A549 treated with dexamethasone at 1 μM for 4 hours (cell line): ENCODE measurements around the gene IFI16. TPM values are rescaled to one million over a fixed set of nuclear protein-coding genes. Genes with fewer than 3 reads are reported as not detected.

Experiments
- total RNA-seq: library from RNA; stranded (reverse); fragments of 200-300 nt; extraction: Qiagen RNA extraction; gene quantifications from 5 replicates; pipeline ENCODE4 v1.2.3, GENCODE V29; 2022

The IFI16 gene
- 2.4 to 3.3 TPM (median 3.0 TPM) in 5 replicates for total RNA-seq

GRCh38 chr1:159009704-159010361 lies at the start of gene IFI16:
IFI16 (plus strand) TSS chr1:159009907; CDS start chr1:159014681, 4,774 bp downstream.

GRCh38 chr1:159076438-159077119 lies 66.9 kb downstream of the IFI16 start, which contains the start of gene AIM2:
AIM2 (minus strand) TSS chr1:159076766; CDS start chr1:159073499, 3,267 bp downstream.

Other genes starting within 250 kb of the IFI16 start
- not detected in 5 replicates for gene OR6N1, start 237.7 kb upstream of the IFI16 start, total RNA-seq
- gene OR6N2, start 228.7 kb upstream of the IFI16 start, total RNA-seq, result not detected in 5 replicates
- not detected in 5 replicates for gene MNDA, start 178.6 kb upstream of the IFI16 start, total RNA-seq
- gene PYHIN1, start 78.4 kb upstream of the IFI16 start, total RNA-seq, result not detected in 5 replicates
- not detected in 5 replicates for gene AIM2, start 66.9 kb downstream of the IFI16 start, total RNA-seq
- gene CADM3, start 161.7 kb downstream of the IFI16 start, total RNA-seq, result 0.12 to 0.26 TPM (median 0.21 TPM) in 5 replicates
- gene ACKR1, start 195.0 kb downstream of the IFI16 start, total RNA-seq, result 0.05 to 0.20 TPM (median 0.07 TPM) in 3 of 5 replicates, not detected in the others